Transverse colon (tissue), 4 donors: Measurements from ENCODE around the gene CIP2A. TPM values are rescaled to one million over a fixed set of nuclear protein-coding genes. Genes with fewer than 3 reads are reported as not detected.

Experiments
- DNase-seq: peaks from one replicate; pipeline ENCODE4 v3.0.0-alpha.2; 2019
- H3K27ac ChIP-seq, 4 donors: fragments of 200-600 bp; sonication (generic); 2 replicates each; pipeline ENCODE4 v1.5.1; 2016 to 2018; ENCODE audit warnings: inconsistent platforms in 4 of 4
- H3K27me3 ChIP-seq: fragments of 200-600 bp; sonication (generic); 2 replicates; pipeline ENCODE4 v1.5.1; 2017; ENCODE audit warnings: inconsistent platforms
- H3K36me3 ChIP-seq, 4 donors: fragments of 200-600 bp; sonication (generic); 2 replicates each; pipeline ENCODE4 v1.5.1; 2017 to 2019; ENCODE audit warnings: inconsistent platforms in 4 of 4
- H3K4me1 ChIP-seq, 4 donors: fragments of 200-600 bp; sonication (generic); 2 replicates each; pipeline ENCODE4 v1.5.1; 2017 to 2020; ENCODE audit warnings: inconsistent platforms in 4 of 4
- H3K4me3 ChIP-seq, 4 donors: fragments of 200-600 bp; sonication (generic); 1 replicate in 1 of 4; 2 replicates in 3 of 4; pipeline versions ENCODE4 v1.5.1 to v1.6.1; 2017 to 2019; ENCODE audit warnings: inconsistent platforms in 4 of 4
- H3K9me3 ChIP-seq, 2 donors: fragments of 200-600 bp; sonication (generic); 2 replicates each; pipeline ENCODE4 v1.5.1; 2017 to 2019; ENCODE audit warnings: inconsistent platforms in 2 of 2
- EP300 ChIP-seq: sonication (generic); formaldehyde crosslinking; IDR thresholded peaks from one replicate; pipeline ENCODE4 v1.6.1; 2017; ENCODE audit warnings: antibody characterized with exemption, low read depth
- POLR2A ChIP-seq: fragments of 450-650 bp; IDR thresholded peaks from one replicate; pipeline ENCODE4 v1.6.1; 2016; ENCODE audit warnings: antibody characterized with exemption, mild to moderate bottlenecking, moderate library complexity
- POLR2AphosphoS5 ChIP-seq, 3 donors: sonication (generic); formaldehyde crosslinking; IDR thresholded peaks; one replicate each; pipeline ENCODE4 v1.6.1; 2016; ENCODE audit warnings: antibody characterized with exemption in 3 of 3
- WGBS, 2 donors: methylation state at CpG; one replicate each; pipeline ENCODE4 v1.1.5; 2018; ENCODE audit warnings: low coverage in 1 of 2; 5-methylcytosine and 5-hydroxymethylcytosine counted together
- in situ Hi-C, 4 donors: fragments of 200-750 bp; cut with MboI; loops; one replicate each; pipeline versions ENCODE4 v1.15.0 to v1.15.1; 2017; ENCODE audit warnings: low sequenced_read_pairs in 3 of 4, low pct_ligation_motif_present in 1 of 4, low pct_unique_long_range_greater_than_20kb in 1 of 4
- intact Hi-C: fragments of 100-400 bp; cut with DNase I; formaldehyde crosslinking; loops from one replicate; pipeline ENCODE4 v1.15.1; 2023; ENCODE audit warnings: low total_unique reads
- total RNA-seq, 4 donors: library from RNA; depleted of rRNA; stranded (reverse); fragments of >200 nt; gene quantifications; one replicate each; pipeline ENCODE4 v1.1.0, GENCODE V29; 2016
- TF ChIP-seq, protein P1 (sequence below), 5 experiments: fragments of 200-600 bp in 3 of 5; fragments of 450-650 bp in 2 of 5; sonication (generic) in 3 of 5; IDR thresholded peaks; 1 replicate in 2 of 5; 2 replicates in 3 of 5; pipeline ENCODE4 v1.5.1; 2016 to 2017; ENCODE audit warnings: antibody characterized with exemption in 5 of 5, inconsistent platforms in 3 of 5, mild to moderate bottlenecking in 2 of 5, moderate library complexity in 1 of 5

CIP2A gene
- total RNA-seq, 4 donors from 2014 or later: 0.40 to 3.2 (median 2.0) TPM

DNA sequence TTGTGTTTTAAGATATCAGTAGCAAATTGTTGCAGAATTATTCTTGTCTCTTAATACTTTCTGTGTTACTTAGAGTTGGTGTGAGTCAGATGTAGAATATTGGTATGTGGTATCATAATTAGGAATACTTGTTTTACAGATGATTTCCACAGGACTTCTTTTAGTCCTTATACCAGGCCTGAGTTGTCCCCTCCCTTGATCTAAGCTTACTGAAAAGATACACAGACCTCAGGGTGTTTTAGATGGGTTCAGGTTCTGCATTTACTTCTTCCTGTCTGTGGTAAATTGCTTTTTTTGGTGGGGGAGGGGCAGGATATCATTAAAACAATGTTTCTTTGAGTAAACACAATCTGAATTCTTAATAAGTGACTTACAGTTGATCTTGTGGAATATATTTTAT lies 14.5 kb upstream of the CIP2A start:
- no peak overlapping the region for H3K27ac ChIP-seq
- no peaks in the 10 kb centered on the region for H3K9me3 ChIP-seq
- no peaks in the 10 kb centered on the region for H3K27me3 ChIP-seq
- no peak for DNase-seq
- in situ Hi-C loops: no loop called here
- peaks cover 0 to 2% (median 0%) of the 10 kb centered on the region in 4 donors for H3K4me1 ChIP-seq
- no peak for TF ChIP-seq POLR2AphosphoS5 (IDR thresholded peaks at IDR 0.05)
- TF ChIP-seq, protein P1, sequence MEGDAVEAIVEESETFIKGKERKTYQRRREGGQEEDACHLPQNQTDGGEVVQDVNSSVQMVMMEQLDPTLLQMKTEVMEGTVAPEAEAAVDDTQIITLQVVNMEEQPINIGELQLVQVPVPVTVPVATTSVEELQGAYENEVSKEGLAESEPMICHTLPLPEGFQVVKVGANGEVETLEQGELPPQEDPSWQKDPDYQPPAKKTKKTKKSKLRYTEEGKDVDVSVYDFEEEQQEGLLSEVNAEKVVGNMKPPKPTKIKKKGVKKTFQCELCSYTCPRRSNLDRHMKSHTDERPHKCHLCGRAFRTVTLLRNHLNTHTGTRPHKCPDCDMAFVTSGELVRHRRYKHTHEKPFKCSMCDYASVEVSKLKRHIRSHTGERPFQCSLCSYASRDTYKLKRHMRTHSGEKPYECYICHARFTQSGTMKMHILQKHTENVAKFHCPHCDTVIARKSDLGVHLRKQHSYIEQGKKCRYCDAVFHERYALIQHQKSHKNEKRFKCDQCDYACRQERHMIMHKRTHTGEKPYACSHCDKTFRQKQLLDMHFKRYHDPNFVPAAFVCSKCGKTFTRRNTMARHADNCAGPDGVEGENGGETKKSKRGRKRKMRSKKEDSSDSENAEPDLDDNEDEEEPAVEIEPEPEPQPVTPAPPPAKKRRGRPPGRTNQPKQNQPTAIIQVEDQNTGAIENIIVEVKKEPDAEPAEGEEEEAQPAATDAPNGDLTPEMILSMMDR (IDR thresholded peaks at IDR 0.05): no peak
- no peak for TF ChIP-seq EP300
- TF ChIP-seq POLR2A: no peak
- H3K36me3 ChIP-seq: no peaks in the 10 kb centered on the region
- no peak overlapping the region for H3K4me3 ChIP-seq
- intact Hi-C loops: no loop called here

DNA sequence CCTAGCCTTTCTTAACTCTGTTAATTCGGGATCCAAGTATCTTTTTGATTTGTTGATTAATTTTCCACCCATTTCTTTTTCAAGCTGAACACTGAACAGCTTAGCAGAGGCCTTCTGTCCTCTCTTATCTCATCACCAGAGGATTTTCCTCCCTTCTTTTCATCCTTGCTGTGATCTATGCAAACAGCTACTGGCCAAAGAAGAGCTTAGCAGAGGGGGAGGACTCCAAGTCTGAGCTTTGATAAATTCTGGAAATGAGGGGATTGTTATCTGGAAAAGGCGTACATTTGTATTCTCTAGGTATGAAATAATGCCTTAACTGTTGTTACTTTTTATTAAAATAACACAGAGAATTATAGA lies 13.7 kb upstream of the CIP2A start:
- H3K4me3 ChIP-seq: no peak overlapping the region
- no peak for TF ChIP-seq EP300
- no peaks in the 10 kb centered on the region for H3K27me3 ChIP-seq
- H3K4me1 ChIP-seq: peaks cover 0 to 2% (median 0%) of the 10 kb centered on the region in 4 donors
- 84 to 95% methylated on average over 2 of the region's 2 CpGs for WGBS, 2 donors
- intact Hi-C loops (no loop called here), in situ Hi-C loops (no loop called here)
- H3K36me3 ChIP-seq: no peaks in the 10 kb centered on the region
- H3K9me3 ChIP-seq: no peaks in the 10 kb centered on the region
- no peak for DNase-seq
- H3K27ac ChIP-seq: peak overlapping the region in 1 of 4 donors; percentile 22

DNA sequence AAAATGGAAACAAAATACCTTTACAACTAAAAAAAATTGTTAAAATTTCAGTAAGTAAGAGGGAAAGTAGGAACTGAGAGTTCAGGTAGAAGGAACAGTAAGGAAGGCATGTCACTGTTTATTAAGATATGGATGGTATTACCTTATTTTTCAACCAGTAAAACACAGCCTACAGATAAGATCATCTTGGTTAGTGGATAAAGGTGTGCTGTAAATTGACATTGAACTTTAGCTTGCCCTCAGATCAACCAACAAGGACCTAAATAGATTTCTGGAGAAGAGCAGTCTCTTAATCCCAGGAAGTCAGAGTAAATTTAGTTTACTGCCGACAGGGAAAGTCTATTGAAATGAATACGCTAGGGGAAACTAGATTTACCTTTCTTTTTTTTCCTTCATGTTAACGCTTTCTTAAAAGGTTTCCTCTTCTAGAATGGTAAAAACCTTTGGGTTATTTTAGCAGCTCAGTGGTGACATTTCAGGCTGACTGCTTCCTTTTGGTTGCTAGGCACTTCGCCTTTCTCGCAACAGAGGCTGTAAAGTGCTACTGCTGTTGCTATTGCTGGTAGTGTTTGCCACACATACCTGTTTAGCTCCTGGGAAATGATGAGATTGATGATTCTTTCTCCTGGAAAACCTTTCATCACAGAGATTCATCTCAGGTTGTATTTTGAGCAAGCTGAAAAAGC lies 13.2 kb upstream of the CIP2A start:
- WGBS, 2 donors: 72 to 79% methylated on average over 5 of the region's 5 CpGs
- intact Hi-C loops (no loop called here), in situ Hi-C loops (no loop called here)
- H3K36me3 ChIP-seq: no peaks in the 10 kb centered on the region
- H3K9me3 ChIP-seq: no peaks in the 10 kb centered on the region
- peaks cover 0 to 2% (median 0%) of the 10 kb centered on the region in 4 donors for H3K4me1 ChIP-seq
- peak overlapping the region in 1 of 4 donors; percentile 22 for H3K27ac ChIP-seq
- no peak for TF ChIP-seq POLR2A
- TF ChIP-seq, protein P1 (IDR thresholded peaks at IDR 0.05): no peak
- no peak for TF ChIP-seq EP300
- TF ChIP-seq POLR2AphosphoS5 (IDR thresholded peaks at IDR 0.05): no peak
- H3K4me3 ChIP-seq: no peak overlapping the region
- H3K27me3 ChIP-seq: no peaks in the 10 kb centered on the region
- DNase-seq: no peak

DNA sequence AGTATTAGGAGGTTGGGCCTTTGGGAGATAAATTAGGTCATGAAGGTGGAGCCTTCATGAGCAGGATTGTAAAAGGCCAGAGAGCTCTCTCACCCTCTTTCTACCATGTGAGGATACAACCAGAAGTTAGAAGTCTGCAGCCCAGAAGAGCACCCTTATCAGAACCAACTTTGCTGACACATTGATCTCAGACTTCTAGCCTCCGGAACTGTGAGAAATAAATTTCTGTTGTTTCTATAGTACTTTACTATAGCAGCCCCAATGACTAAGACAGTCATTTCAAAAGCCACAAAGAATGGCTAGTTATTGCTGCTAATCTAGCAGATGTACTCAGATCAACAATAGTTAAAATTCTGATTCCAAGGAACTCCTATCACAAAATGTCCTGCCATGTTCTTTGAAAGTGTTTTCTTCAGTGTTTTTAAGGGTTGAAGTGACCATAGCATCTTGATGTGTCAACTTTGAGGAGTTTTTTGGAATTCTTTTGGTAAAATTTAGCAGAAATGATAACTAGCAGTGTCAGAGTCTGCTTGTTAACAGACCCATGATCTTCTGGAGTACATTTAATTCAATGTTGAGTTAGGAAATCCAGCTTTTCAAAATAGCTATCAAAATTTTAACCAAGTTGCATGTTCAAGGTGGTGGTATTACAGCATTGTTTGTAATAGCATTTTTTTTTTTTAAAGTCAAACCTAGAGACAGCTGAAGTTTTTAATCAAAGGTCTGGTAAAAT lies 10.6 kb upstream of the CIP2A start:
- Histone ChIP-seq H3K9me3 (no peaks in the 10 kb centered on the region), H3K27me3 (no peaks in the 10 kb centered on the region), H3K4me3 (no peak overlapping the region), H3K4me1 (peaks cover 0 to 7% (median 2%) of the 10 kb centered on the region in 4 donors), H3K27ac (no peak overlapping the region), H3K36me3 (no peaks in the 10 kb centered on the region)
- in situ Hi-C loops (no loop called here), intact Hi-C loops (no loop called here)
- WGBS, 2 donors: 93% methylated on average over 1 of the region's 1 CpG; no CpG with 5 or more reads in 1 of the 2 donors
- DNase-seq: no peak
- TF ChIP-seq POLR2AphosphoS5 (IDR thresholded peaks at IDR 0.05) (no peak), POLR2A (no peak), EP300 (no peak)
- TF ChIP-seq, protein P1 (IDR thresholded peaks at IDR 0.05): no peak
